Measurements from ENCODE around the gene SAMD10.

The SAMD10 gene

DNA sequence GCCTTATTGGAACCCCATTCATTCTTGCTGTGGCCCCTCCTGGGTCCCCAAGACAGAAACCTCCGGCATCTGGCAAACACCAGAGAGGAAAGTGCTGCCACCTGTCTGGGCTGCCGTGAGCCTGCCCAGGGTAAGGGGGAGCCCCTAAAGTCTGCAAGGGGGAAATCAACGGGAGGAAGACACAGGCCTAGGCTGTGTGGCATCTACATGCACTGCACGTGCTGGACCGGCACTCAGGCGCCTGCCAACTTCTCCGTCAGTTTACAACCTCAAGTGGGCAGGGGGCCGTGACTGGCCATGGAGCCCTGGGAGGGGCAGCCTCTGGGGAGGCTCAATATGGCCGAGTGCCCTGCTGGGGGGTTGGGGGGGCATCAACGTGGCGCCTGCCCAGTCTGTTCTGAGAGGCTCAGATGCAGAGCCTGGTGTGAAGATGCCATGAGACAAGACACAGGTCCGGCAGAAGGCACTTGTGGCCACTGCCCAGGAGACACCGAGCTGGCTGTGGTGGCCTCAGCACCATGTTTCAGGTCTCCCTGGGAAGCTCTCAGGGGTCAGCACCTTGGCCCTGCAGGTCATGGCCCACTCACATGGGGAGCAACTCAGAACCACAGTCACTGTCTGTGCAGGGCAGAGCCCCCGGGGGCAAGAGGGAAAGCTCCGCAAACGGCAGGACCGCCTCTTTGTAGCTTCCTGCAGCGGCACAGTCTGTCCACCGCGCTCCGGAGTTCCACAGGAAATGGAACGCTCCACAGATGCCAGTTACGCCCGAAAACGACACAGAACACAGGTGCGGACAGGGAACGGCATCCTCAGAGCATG, 31.6 kb downstream of the SAMD10 start:
- Histone ChIP-seq H3K27me3 (replicated peaks in 2 of 5; ENCODE audit: control insufficient read depth in 4 of 5, insufficient read depth in 5 of 5, low read length in 4 of 5) (no peaks in the 10 kb centered on the region), H3K9me3 (ENCODE audit: control extremely low read depth in 1 of 5, control insufficient read depth in 4 of 5, insufficient read depth in 2 of 5, low read depth in 1 of 5, low read length in 4 of 5) (no peaks in the 10 kb centered on the region), H3K4me1 (ENCODE audit: control extremely low read depth in 1 of 4, control insufficient read depth in 4 of 4, insufficient read depth in 4 of 4, low read length in 3 of 4) (peaks cover 0 to 32% (median 27%) of the 10 kb centered on the region in 4 experiments), H3K4me3 (ENCODE audit: control insufficient read depth in 1 of 7, extremely low read depth in 1 of 7, insufficient read depth in 4 of 7, low read depth in 2 of 7, low read length in 6 of 7) (peak overlapping the region in 5 of 7 experiments; percentile 57 to 79 (median 64)), H3K36me3 (ENCODE audit: control insufficient read depth in 4 of 4, insufficient read depth in 4 of 4, low read length in 3 of 4) (peaks cover 0 to 56% (median 31%) of the 10 kb centered on the region in 4 experiments), H3K27ac (ENCODE audit: insufficient read depth in 1 of 2, low read depth in 1 of 2, low read length in 2 of 2, poor library complexity in 1 of 2, severe bottlenecking in 2 of 2) (no peak overlapping the region)
- ChIA-PET POLR2A (no interaction called here), CTCF (no interaction called here)
- DNase-seq = no peak
- 14% methylated on average over 26 of the region's 27 CpGs for WGBS (ENCODE audit: insufficient coverage)

DNA sequence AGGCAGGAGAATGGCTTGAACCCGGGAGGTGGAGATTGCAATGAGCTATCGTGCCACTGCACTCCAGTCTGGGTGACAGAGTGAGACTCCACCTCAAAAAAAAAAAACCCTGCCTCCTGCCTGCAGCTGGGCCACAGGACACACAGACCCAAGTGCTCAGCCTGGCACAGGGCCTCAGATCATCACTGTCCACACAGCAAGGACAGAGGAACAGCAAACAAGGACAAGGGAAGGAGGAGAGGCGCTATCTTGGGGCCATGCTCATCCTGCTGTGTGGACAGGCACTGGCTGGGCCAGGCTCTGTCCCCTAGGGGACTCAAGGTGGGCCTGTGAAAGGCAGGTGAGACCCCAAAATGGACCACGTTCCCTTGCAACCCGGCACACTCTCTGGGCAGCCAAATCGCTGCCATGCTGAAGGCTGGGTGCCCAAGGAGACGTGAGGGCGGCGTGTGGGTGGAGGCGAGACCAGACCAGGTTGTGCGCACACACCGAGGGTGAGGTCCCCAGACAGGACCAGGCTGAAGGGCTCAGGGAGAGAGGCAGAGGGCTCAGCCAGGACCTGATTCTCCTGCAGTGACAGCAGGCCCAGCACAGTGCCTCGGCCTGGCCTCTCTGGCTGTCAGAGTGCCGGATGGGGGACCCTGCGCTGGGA, 32.3 kb downstream of the SAMD10 start:
- WGBS (ENCODE audit: insufficient coverage) = 96% methylated on average over 14 of the region's 15 CpGs
- POLR2A ChIA-PET = interaction anchor here (0.6 kb wide), 1 partner anchor 31 kb away, joined by 4 read pairs; no protein-coding TSS in a partner anchor
- peaks cover 0 to 39% (median 34%) of the 10 kb centered on the region in 4 experiments for H3K4me1 ChIP-seq (ENCODE audit: control extremely low read depth in 1 of 4, control insufficient read depth in 4 of 4, insufficient read depth in 4 of 4, low read length in 3 of 4)

DNA sequence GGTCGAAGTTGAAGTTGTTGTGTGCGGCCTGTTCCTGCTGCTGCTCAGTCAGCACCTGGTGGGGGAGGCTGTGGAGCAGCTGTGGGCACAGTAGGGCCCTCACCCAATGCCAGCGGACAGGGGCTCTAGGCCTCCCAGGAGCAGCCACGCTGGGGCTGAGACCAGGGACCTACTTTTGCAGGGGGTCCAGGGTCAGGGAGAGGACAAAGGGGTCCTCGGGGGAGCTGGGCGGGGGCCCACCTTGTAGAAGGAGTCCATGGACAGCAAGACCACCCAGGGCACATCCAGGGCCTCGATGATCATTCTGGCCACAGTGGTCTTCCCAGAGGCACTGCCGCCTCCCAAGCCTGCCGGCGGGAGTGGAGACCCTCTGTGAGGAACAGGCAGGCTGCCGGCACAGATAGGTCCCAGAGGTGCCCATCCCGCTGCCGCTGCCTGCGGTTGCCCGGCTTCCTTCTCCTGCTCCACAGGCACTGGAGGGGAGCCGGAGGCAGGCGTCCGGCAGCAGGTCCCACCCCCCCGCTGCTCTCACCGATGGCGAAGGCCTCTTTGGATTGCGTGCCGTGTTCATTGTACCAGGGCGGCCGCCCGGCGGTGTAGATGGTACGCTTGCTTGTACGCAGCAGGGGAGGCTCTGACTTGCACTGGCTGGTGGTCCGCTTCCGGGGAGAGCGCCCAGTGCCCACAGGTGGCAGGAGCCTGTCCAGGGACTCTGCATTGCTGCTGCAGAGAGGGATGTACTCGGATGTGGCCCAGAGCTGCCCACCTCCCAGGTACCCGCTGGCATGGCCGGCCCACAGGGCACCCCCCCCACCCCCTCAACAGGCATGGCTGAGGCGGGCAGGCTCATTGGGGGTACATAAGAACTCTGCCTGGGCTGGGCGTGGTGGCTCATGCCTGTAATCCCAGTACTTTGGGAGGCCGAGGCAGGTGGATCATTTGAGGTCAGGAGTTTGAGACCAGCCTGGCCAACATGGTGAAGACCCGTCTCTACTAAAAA, 33.2 kb downstream of the SAMD10 start:
- Histone ChIP-seq H3K27me3 (replicated peaks in 2 of 5; ENCODE audit: control insufficient read depth in 4 of 5, insufficient read depth in 5 of 5, low read length in 4 of 5) (no peaks in the 10 kb centered on the region), H3K27ac (ENCODE audit: insufficient read depth in 1 of 2, low read depth in 1 of 2, low read length in 2 of 2, poor library complexity in 1 of 2, severe bottlenecking in 2 of 2) (no peak overlapping the region), H3K4me1 (ENCODE audit: control extremely low read depth in 1 of 4, control insufficient read depth in 4 of 4, insufficient read depth in 4 of 4, low read length in 3 of 4) (peaks cover 0 to 45% (median 39%) of the 10 kb centered on the region in 4 experiments), H3K9me3 (ENCODE audit: control extremely low read depth in 1 of 5, control insufficient read depth in 4 of 5, insufficient read depth in 2 of 5, low read depth in 1 of 5, low read length in 4 of 5) (no peaks in the 10 kb centered on the region), H3K4me3 (ENCODE audit: control insufficient read depth in 1 of 7, extremely low read depth in 1 of 7, insufficient read depth in 4 of 7, low read depth in 2 of 7, low read length in 6 of 7) (no peak overlapping the region), H3K36me3 (ENCODE audit: control insufficient read depth in 4 of 4, insufficient read depth in 4 of 4, low read length in 3 of 4) (peaks cover 0 to 54% (median 29%) of the 10 kb centered on the region in 4 experiments)
- ChIA-PET POLR2A (interaction anchor here (0.6 kb wide), 1 partner anchor 31 kb away, joined by 4 read pairs; no protein-coding TSS in a partner anchor), CTCF (no interaction called here)
- no peak for DNase-seq
- 94% methylated on average over 36 of the region's 39 CpGs for WGBS (ENCODE audit: insufficient coverage)

More for the DNA sequence above, 32.3 kb downstream of the SAMD10 start:
- CTCF ChIA-PET = no interaction called here
- Histone ChIP-seq H3K4me3 (ENCODE audit: control insufficient read depth in 1 of 7, extremely low read depth in 1 of 7, insufficient read depth in 4 of 7, low read depth in 2 of 7, low read length in 6 of 7) (no peak overlapping the region), H3K36me3 (ENCODE audit: control insufficient read depth in 4 of 4, insufficient read depth in 4 of 4, low read length in 3 of 4) (peaks cover 0 to 57% (median 30%) of the 10 kb centered on the region in 4 experiments), H3K9me3 (ENCODE audit: control extremely low read depth in 1 of 5, control insufficient read depth in 4 of 5, insufficient read depth in 2 of 5, low read depth in 1 of 5, low read length in 4 of 5) (no peaks in the 10 kb centered on the region), H3K27me3 (replicated peaks in 2 of 5; ENCODE audit: control insufficient read depth in 4 of 5, insufficient read depth in 5 of 5, low read length in 4 of 5) (no peaks in the 10 kb centered on the region), H3K27ac (ENCODE audit: insufficient read depth in 1 of 2, low read depth in 1 of 2, low read length in 2 of 2, poor library complexity in 1 of 2, severe bottlenecking in 2 of 2) (no peak overlapping the region)
- no peak for DNase-seq

DNA sequence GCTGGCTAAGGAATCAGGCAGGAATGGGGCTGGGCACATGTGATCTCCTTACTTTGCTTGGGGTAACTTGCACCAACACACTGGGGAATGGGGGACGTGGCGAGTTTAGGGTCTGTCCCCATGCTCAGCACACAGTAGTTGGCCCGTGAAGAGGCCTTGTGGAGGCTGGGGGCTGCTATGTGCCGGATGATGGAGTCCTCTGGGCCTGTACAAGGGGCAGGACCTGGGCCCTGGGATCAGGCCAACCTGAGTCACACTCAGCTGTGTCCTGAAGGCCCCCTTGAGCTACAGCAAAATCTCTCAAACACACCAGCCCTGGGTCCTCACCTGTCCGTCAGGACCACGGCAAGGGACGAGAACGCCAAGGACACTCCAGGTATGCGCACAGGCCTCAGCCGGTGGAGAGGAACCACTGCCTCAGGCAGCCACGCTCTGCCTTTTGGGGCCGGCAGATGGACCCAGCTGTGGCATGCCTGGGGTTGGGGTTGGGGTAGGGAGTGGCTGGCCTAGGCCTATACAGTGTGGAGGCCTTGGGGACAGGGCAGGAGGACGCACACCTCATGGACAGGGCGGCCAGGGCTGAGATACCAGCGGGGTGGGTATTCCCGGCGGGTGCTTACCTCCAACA, 34.3 kb downstream of the SAMD10 start:
- peaks cover 0 to 57% (median 38%) of the 10 kb centered on the region in 4 experiments for H3K36me3 ChIP-seq (ENCODE audit: control insufficient read depth in 4 of 4, insufficient read depth in 4 of 4, low read length in 3 of 4)
- DNase-seq = no peak
- peaks cover 0 to 47% (median 42%) of the 10 kb centered on the region in 4 experiments for H3K4me1 ChIP-seq (ENCODE audit: control extremely low read depth in 1 of 4, control insufficient read depth in 4 of 4, insufficient read depth in 4 of 4, low read length in 3 of 4)
- no peak overlapping the region for H3K27ac ChIP-seq (ENCODE audit: insufficient read depth in 1 of 2, low read depth in 1 of 2, low read length in 2 of 2, poor library complexity in 1 of 2, severe bottlenecking in 2 of 2)
- no peaks in the 10 kb centered on the region for H3K27me3 ChIP-seq (replicated peaks in 2 of 5; ENCODE audit: control insufficient read depth in 4 of 5, insufficient read depth in 5 of 5, low read length in 4 of 5)
- WGBS (ENCODE audit: insufficient coverage) = 96% methylated on average over 16 of the region's 17 CpGs
- H3K9me3 ChIP-seq (ENCODE audit: control extremely low read depth in 1 of 5, control insufficient read depth in 4 of 5, insufficient read depth in 2 of 5, low read depth in 1 of 5, low read length in 4 of 5) = no peaks in the 10 kb centered on the region
- H3K4me3 ChIP-seq (ENCODE audit: control insufficient read depth in 1 of 7, extremely low read depth in 1 of 7, insufficient read depth in 4 of 7, low read depth in 2 of 7, low read length in 6 of 7) = no peak overlapping the region
- POLR2A ChIA-PET = no interaction called here
- CTCF ChIA-PET = no interaction called here

DNA sequence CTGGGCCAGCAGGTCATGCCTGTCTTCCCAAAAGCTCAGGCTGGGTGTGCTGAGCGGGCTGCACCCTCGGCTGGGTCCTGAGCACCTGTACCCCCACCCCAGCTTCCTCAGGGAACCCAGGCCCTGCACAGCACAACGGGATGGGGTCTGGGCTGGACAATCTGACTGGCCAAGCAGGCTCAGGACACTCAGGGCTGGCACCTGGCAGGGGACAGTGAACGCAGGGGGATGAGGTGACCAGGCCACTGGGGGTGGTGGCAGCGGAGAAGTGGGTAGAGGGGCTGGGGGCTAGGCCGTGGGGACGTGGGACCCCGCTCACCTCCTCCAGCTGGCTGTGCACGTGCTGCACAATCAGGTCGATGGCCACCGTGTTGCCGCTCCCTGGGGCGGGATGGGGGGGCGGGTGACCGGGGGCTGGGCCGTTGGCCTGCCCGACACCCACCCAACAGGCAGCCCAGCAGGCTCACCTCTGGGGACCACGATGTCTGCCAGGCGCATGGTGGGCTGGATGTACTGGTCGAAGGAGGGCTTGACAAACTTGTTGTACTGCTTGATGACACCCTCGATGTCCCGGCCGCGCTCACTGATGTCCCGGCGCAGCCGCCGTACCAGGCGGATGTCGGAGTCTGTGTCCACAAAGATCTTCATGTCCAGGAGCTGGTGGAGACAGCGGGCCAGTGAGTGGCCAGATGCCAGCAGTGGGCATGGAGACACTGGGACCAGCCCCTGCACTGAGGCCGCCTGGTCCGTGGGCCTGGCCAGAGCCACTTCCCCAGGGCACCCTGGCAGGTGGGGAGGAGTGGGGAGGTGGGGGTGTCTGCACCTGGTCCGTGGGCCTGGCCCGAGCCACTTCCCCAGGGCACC, 35.1 kb downstream of the SAMD10 start:
- peaks cover 0 to 60% (median 42%) of the 10 kb centered on the region in 4 experiments for H3K36me3 ChIP-seq (ENCODE audit: control insufficient read depth in 4 of 4, insufficient read depth in 4 of 4, low read length in 3 of 4)
- H3K4me1 ChIP-seq (ENCODE audit: control extremely low read depth in 1 of 4, control insufficient read depth in 4 of 4, insufficient read depth in 4 of 4, low read length in 3 of 4) = peaks cover 0 to 45% (median 36%) of the 10 kb centered on the region in 4 experiments
- H3K9me3 ChIP-seq (ENCODE audit: control extremely low read depth in 1 of 5, control insufficient read depth in 4 of 5, insufficient read depth in 2 of 5, low read depth in 1 of 5, low read length in 4 of 5) = no peaks in the 10 kb centered on the region
- no peak for DNase-seq
- ChIA-PET CTCF (interaction anchor here (0.8 kb wide), 1 partner anchor 12 kb away, joined by 3 read pairs; the partner anchor contains the start of gene UCKL1), POLR2A (no interaction called here)
- no peak overlapping the region for H3K4me3 ChIP-seq (ENCODE audit: control insufficient read depth in 1 of 7, extremely low read depth in 1 of 7, insufficient read depth in 4 of 7, low read depth in 2 of 7, low read length in 6 of 7)
- H3K27me3 ChIP-seq (replicated peaks in 2 of 5; ENCODE audit: control insufficient read depth in 4 of 5, insufficient read depth in 5 of 5, low read length in 4 of 5) = no peaks in the 10 kb centered on the region
- H3K27ac ChIP-seq (ENCODE audit: insufficient read depth in 1 of 2, low read depth in 1 of 2, low read length in 2 of 2, poor library complexity in 1 of 2, severe bottlenecking in 2 of 2) = no peak overlapping the region
- WGBS (ENCODE audit: insufficient coverage) = 97% methylated on average over 29 of the region's 35 CpGs

DNA sequence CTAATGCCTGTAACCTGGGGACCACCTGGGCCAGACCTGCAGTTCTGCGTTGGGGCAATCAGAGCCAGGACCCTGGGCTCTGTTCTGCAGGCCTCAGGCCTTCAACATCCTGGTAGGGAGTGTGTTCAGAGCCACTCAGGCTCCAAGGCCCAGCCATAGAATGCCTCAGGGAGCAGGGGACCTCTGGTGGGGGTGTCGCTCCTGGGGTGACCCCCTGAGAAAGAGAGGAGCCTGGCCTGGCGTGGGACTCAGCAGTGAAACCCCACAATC, 35.7 kb downstream of the SAMD10 start:
- H3K4me1 ChIP-seq (ENCODE audit: control extremely low read depth in 1 of 4, control insufficient read depth in 4 of 4, insufficient read depth in 4 of 4, low read length in 3 of 4) = peaks cover 0 to 45% (median 31%) of the 10 kb centered on the region in 4 experiments

More for the DNA sequence above, 35.7 kb downstream of the SAMD10 start:
- Histone ChIP-seq H3K27ac (ENCODE audit: insufficient read depth in 1 of 2, low read depth in 1 of 2, low read length in 2 of 2, poor library complexity in 1 of 2, severe bottlenecking in 2 of 2) (no peak overlapping the region), H3K4me3 (ENCODE audit: control insufficient read depth in 1 of 7, extremely low read depth in 1 of 7, insufficient read depth in 4 of 7, low read depth in 2 of 7, low read length in 6 of 7) (no peak overlapping the region), H3K27me3 (replicated peaks in 2 of 5; ENCODE audit: control insufficient read depth in 4 of 5, insufficient read depth in 5 of 5, low read length in 4 of 5) (no peaks in the 10 kb centered on the region), H3K9me3 (ENCODE audit: control extremely low read depth in 1 of 5, control insufficient read depth in 4 of 5, insufficient read depth in 2 of 5, low read depth in 1 of 5, low read length in 4 of 5) (no peaks in the 10 kb centered on the region), H3K36me3 (ENCODE audit: control insufficient read depth in 4 of 4, insufficient read depth in 4 of 4, low read length in 3 of 4) (peaks cover 0 to 66% (median 44%) of the 10 kb centered on the region in 4 experiments)
- no peak for DNase-seq
- WGBS (ENCODE audit: insufficient coverage) = 93% methylated on average over 3 of the region's 3 CpGs
- CTCF ChIA-PET = interaction anchor here (0.8 to 1.0 kb wide), 2 partner anchors 12 to 286 kb away, joined by 3 read pairs; partner anchors contain the start of genes RTEL1 and UCKL1
- POLR2A ChIA-PET = no interaction called here
